ENCODE data around the gene GRAMD1B. TPM values are rescaled to one million over a fixed set of nuclear protein-coding genes. Genes with fewer than 3 reads are reported as not detected.
A peak's percentile ranks its signal among the peaks of the same experiment; 100 is the strongest.

GRAMD1B gene
- total RNA-seq, 4 donors from 2014 or later = 0.61 to 1.7 (median 1.1) TPM

DNA sequence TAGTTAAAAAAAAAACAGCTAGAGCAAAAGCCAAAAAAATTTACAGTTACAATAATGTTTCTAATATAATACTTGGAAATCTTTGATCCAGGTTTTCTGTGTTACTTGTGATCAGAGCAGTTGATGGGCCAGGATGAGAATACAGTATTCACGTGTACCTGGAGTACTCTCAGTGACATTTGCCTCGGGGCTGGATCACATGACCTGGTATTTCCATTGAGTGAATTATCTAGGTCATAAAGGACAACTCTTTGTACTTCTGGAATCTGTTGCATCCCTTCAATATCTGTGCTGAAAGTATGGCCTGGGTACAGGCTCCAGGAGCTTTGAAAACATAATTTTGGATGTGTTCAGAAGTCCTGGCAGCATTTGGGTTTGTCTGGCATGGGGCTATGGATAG lies 93.5 kb downstream of the GRAMD1B start:
- H3K4me1 ChIP-seq = peaks cover 6 to 33% (median 15%) of the 10 kb centered on the region in 3 donors
- H3K27me3 ChIP-seq = peaks cover 0 to 33% (median 0%) of the 10 kb centered on the region in 4 donors
- H3K36me3 ChIP-seq = no peaks in the 10 kb centered on the region
- no peak for DNase-seq
- intact Hi-C loops (cut with DNase I) = no loop called here
- H3K27ac ChIP-seq = no peak overlapping the region
- no peak for TF ChIP-seq POLR2A (IDR thresholded peaks at IDR 0.05)
- no peak for TF ChIP-seq CTCF (IDR thresholded peaks at IDR 0.05)
- WGBS, 2 donors = 59 to 63% methylated on average over 2 of the region's 2 CpGs
- peaks cover 0 to 4% (median 0%) of the 10 kb centered on the region in 3 donors for H3K9me3 ChIP-seq
- H3K4me3 ChIP-seq = no peak overlapping the region

DNA sequence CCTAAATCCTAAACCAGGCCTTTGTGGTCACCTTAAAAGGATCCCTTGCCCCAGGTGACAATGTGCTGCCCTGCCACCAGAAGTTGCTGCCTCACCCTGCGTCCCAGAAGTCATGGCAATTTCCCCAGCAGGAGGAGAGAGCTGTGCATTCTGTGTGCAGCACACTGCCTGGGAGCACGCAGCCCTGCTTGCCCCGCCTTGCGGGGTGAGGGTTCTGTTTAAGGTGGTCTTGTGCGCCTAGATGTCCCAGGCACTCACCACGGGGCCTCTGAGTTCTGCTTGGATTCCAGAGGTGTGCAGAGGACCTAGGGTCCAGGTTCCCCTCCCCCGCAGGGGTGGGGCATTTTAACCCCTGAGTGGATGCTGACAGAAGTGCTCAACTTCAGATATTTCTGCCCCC lies 95.0 kb downstream of the GRAMD1B start:
- Histone ChIP-seq H3K27ac (no peak overlapping the region), H3K4me1 (peaks cover 0 to 20% (median 8%) of the 10 kb centered on the region in 3 donors), H3K4me3 (peak overlapping the region in 1 of 4 donors; percentile 48), H3K27me3 (peaks cover 0 to 23% (median 0%) of the 10 kb centered on the region in 4 donors), H3K36me3 (no peaks in the 10 kb centered on the region), H3K9me3 (peaks cover 0 to 4% (median 0%) of the 10 kb centered on the region in 3 donors)
- intact Hi-C loops (cut with DNase I) = no loop called here
- DNase-seq = no peak
- 40 to 60% methylated on average over 1 to 2 of the region's 7 CpGs for WGBS, 2 donors
- TF ChIP-seq CTCF (IDR thresholded peaks at IDR 0.05) (no peak), POLR2A (IDR thresholded peaks at IDR 0.05) (no peak)

DNA sequence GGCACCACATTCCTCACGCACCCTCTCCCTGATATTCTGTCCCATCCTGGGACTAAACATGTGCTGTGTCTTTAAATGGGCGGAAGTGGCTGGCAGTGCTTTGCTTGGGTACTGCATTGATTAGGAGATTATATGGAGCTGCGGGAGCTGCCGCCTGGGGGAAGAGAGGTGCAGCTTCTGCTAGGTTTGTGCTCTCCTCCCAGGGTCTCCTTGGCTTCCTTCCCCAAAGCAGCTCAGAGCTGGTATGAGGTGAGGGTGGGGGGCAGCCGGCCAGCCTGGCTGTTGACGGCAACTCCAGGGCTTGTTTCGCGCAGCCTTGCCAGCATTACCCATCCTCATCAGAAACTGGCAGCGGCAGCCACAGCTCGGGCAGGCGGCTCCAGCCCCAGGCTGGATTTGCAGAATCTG lies 95.4 kb downstream of the GRAMD1B start:
- no peak for DNase-seq
- no peaks in the 10 kb centered on the region for H3K36me3 ChIP-seq

GRCh38 chr11:123526027-123526805 lies 96.1 kb downstream of the GRAMD1B start:
- DNase-seq = no peak
- Histone ChIP-seq H3K4me3 (peak overlapping the region in 2 of 4 donors; percentile 6 to 48), H3K27ac (no peak overlapping the region), H3K36me3 (no peaks in the 10 kb centered on the region), H3K4me1 (peaks cover 0 to 25% (median 8%) of the 10 kb centered on the region in 3 donors), H3K9me3 (no peaks in the 10 kb centered on the region), H3K27me3 (peaks cover 0 to 23% (median 0%) of the 10 kb centered on the region in 4 donors)
- TF ChIP-seq CTCF (IDR thresholded peaks at IDR 0.05) = no peak
- TF ChIP-seq POLR2A (IDR thresholded peaks at IDR 0.05) = no peak
- intact Hi-C loops (cut with DNase I) = no loop called here
- 81% methylated on average over 15 to 20 of the region's 22 CpGs for WGBS, 2 donors

More for the DNA sequence above, 95.4 kb downstream of the GRAMD1B start:
- peaks cover 0 to 4% (median 0%) of the 10 kb centered on the region in 3 donors for H3K9me3 ChIP-seq
- TF ChIP-seq CTCF (IDR thresholded peaks at IDR 0.05) = no peak
- no peak for TF ChIP-seq POLR2A (IDR thresholded peaks at IDR 0.05)
- intact Hi-C loops (cut with DNase I) = no loop called here
- peak overlapping the region in 2 of 4 donors; percentile 6 to 48 for H3K4me3 ChIP-seq
- peaks cover 0 to 23% (median 0%) of the 10 kb centered on the region in 4 donors for H3K27me3 ChIP-seq
- peaks cover 0 to 20% (median 8%) of the 10 kb centered on the region in 3 donors for H3K4me1 ChIP-seq
- WGBS, 2 donors = 33 to 45% methylated on average over 6 to 9 of the region's 11 CpGs
- H3K27ac ChIP-seq = no peak overlapping the region

DNA sequence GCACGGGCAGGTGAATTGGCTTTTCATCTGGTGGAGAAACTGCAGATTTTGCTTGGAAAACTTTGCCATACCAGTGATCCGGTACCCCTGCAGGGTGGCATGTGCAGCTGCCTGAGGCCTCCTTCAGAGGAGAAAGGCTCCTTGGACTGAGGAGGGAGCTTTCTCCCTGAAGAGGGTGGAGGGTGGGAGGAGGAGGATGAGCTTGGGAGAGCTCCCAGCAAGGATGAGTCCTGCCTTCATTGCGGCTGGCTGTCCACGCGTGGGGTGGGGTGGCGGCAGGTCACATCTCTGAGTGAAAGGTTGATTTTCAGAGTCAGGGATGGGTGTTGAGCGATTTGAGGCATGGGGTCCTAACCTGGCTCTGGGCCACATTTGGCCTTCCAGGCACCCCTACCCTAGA lies 96.8 kb downstream of the GRAMD1B start:
- DNase-seq = no peak
- Histone ChIP-seq H3K4me1 (peaks cover 0 to 25% (median 8%) of the 10 kb centered on the region in 3 donors), H3K36me3 (no peaks in the 10 kb centered on the region), H3K27me3 (peaks cover 0 to 23% (median 0%) of the 10 kb centered on the region in 4 donors), H3K4me3 (no peak overlapping the region), H3K27ac (no peak overlapping the region), H3K9me3 (no peaks in the 10 kb centered on the region)
- intact Hi-C loops (cut with DNase I) = no loop called here
- TF ChIP-seq CTCF (IDR thresholded peaks at IDR 0.05) (no peak), POLR2A (IDR thresholded peaks at IDR 0.05) (no peak)
- 80 to 100% methylated on average over 1 to 5 of the region's 7 CpGs for WGBS, 2 donors

All from esophagus squamous epithelium (tissue), 5 donors.